NCI-H1092 treated with DMSO at 0.1 percent for 48 hours (cell line): Measurements from ENCODE around the gene TMEM19.

Experiments
- DNase-seq: peaks from one replicate; lab custom pipeline; 2025; lab: John Stamatoyannopoulos, UW

Gene TMEM19

DNA sequence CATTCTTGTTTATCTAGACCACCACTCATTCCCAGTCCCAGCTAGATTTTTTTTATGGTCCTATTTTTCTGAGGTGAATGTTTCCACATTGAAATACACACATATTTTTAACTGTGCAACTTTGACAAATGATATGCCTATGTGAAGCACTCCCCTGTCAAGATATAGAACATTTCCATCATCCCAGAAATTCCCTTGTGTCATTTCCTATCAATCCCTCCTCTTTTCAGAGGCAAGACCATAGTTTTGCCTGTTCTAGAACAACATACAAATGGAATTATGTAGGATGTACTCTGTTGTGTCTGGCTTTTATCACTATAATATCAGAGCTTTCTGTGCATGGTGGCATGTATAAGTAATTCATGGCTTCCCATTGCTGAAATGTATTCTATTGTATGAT is 32.7 kb downstream of the TMEM19 start:
- no peak for DNase-seq

GRCh38 chr12:71719647-71720370 is 33.9 kb downstream of the TMEM19 start:
- DNase-seq, result no peak

- no peak for DNase-seq
These were observed 36.1 kb downstream of the TMEM19 start for GRCh38 chr12:71721783-71722505.

- no peak for DNase-seq
These were observed 39.1 kb downstream of the TMEM19 start for GRCh38 chr12:71725011-71725410.

DNA sequence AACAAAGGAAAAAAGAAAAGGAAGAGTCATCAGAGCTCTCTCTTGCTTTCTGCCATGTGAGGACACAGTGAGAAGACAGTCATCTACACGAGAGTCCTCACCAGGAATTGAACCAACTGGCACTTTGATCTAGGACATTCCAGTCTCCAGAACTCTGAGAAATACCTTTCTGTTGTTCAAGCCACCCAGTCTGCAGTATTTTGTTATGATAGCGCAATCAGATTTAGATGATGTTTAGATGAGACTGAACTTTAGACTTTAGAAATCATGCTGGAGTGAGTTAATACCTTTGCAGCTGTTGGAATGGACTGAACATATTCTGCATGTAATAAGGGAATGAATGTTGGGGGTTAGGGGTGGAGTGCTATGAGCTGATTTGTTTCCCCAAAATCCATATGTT is 40.7 kb downstream of the TMEM19 start:
- DNase-seq, result no peak

DNA sequence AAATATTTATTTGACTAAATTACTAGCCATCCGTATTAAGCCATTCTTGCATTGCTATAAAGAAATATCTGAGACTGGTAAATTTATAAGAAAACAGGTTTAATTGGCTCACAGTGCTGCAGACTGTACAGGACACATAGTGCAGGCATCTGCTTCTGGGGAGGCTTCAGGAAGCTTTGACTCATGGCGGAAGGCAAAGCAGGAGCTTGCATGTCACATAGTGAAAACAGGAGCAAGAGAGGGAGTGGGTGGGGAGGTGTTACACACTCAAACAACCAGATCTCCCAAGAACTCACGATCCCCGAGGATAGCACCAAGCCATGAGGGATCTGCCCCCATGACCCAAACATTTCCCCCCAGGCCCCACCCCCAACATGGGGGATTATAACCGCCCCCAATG is 42.1 kb downstream of the TMEM19 start:
- DNase-seq, result no peak

- no peak for DNase-seq
These were observed 45.1 kb downstream of the TMEM19 start for GRCh38 chr12:71730936-71731335.

- no peak for DNase-seq
These were observed 45.8 kb downstream of the TMEM19 start for GRCh38 chr12:71731439-71732356.

DNA sequence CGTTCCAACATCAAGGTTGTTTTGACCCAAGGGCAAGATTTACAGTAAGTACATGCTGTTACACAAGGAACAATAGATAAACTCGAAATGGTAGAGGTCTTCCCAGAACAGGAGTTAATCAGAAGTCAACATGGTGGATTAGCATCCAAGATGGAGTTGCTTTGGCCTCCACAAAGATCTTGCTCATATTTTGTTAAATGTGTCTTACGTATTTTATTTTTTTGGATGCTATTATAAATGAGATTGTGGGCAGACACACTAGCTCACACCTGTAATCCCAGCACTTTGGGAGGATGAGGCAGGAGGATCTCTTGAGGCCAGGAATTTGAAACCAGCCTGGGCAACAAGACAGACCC is 46.5 kb downstream of the TMEM19 start:
- no peak for DNase-seq

- DNase-seq, result no peak
These were observed 51.3 kb downstream of the TMEM19 start for GRCh38 chr12:71737197-71737596.

GRCh38 chr12:71742998-71743397 is 57.1 kb downstream of the TMEM19 start:
- no peak for DNase-seq

DNA sequence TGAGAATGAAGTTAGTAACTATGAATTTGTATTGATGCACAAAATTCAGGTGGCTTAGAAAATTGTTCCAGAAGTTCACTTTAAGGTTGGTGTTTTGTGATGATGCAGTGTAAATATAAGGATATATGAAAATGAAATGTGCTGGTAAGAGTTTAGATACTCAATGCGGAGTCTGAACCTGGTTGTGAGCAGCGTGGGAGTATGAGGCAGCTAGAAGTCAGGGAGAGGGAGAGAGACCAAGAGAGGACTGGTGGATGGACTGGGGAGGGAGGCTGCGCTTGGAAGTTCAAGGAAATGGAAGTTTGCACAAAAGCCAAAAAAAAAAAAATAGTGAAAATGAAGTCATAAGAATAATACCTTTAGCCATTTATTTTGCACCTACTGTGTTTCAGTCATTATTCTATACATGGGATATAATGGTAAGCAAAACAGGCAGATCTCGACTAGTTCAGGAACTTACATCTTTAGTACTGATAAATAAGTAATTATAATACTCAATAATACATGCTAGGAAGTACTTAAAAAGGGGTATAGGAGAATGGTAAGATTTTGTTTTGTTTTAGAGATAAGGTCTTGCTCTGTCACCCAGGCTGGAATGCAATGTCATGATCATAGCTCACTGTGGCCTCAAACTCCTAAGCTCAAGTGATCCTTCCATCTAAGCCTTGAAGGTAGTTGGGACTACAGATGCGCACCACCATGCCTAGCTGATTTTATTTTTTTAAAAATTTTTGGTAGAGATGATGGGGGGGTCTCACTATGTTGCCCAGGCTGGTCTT is 58.8 kb downstream of the TMEM19 start:
- DNase-seq, result no peak

- DNase-seq, result peak; percentile 45
These were observed 61.2 kb downstream of the TMEM19 start for GRCh38 chr12:71746974-71747611.

- DNase-seq, result no peak
These were observed 62.4 kb downstream of the TMEM19 start for GRCh38 chr12:71748081-71748850.

GRCh38 chr12:71749666-71750065 is 63.8 kb downstream of the TMEM19 start:
- DNase-seq, result no peak

DNA sequence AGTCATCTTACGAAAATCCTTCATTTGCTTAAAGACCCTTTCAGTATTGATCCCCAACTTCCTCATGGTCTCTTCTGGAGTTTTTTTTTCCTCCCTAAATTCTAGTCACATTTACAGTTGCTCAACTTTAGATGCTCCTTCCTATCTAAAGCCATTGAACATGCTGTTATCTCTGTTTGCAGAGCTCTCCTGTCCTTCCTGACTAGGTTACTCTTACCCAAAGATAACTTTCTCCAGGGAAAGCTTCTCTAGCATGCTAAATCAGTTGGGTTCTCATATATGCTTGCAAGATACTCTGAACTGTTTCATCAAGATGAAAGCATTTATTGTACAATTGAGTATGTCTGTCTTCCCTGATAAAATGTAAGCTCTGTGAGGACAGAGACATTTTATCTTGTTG is 67.0 kb downstream of the TMEM19 start:
- DNase-seq, result no peak
